NK-92 (cell line): ENCODE measurements around the gene MLANA.

Source experiments
- DNase-seq: peaks from one replicate; lab custom pipeline; 2025; ENCODE audit not compliant: unreplicated experiment; lab: John Stamatoyannopoulos, UW

The MLANA gene

DNA sequence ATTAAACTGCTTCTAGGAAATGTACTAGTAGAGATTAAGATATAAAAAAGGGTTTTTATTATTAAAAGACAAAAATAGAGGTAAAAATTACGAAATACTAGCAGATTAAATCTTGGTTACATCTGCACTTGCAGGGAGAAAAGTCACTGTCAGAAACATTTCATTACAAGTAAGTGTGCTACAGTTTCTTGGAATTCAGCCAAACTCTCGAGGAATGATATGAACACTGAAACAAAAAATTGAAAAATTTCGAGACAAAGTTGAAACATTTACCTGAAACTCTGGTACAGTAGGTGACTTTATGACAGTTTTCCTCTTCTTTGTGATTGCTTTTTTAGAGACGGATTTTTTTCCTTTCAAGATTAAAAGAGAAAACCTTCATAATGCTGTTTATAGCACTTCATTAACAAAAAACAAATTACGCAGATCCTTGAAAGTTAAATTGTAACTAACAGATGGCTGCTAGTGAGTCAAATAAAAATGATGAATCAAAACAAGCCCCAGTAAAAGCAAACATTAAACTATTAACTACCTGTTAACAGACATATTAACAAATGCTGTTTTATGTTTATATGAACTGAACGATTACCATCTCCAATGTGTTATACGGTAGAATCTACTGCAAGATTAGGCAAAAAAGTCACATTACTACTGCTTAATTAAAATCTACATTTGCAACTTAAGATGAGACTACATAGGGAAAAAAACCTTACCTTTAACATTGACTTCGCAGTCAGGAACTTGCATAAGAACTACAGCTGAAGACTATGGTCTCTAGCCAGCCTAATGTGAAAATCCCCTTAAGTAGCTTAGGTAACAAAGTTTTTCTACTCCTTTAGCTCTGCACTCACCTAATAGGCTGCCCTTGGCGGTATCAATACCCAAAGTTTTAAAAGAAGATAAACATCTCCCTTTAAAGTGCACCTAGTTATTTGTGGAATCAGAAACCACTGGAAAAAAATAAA is 63.3 kb downstream of the MLANA start:
- no peak for DNase-seq

DNA sequence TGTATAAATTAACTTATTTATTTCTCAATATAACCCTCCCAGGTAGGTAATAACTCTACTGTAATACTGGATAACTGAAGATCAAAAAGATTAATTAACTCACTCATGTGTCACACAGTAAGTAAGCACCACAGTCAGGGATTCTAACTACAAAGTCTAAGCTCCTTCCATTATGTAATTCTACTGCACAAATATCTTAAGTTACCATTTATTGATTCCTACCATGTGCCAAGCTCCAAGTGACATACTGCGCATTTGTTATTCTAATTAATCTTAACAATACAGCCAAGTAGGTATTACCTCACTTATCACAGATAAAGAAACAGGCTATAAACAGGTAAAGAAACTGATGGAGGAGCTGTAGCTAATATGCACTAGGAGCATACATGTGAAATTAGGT is 66.5 kb downstream of the MLANA start:
- DNase-seq, result no peak

DNA sequence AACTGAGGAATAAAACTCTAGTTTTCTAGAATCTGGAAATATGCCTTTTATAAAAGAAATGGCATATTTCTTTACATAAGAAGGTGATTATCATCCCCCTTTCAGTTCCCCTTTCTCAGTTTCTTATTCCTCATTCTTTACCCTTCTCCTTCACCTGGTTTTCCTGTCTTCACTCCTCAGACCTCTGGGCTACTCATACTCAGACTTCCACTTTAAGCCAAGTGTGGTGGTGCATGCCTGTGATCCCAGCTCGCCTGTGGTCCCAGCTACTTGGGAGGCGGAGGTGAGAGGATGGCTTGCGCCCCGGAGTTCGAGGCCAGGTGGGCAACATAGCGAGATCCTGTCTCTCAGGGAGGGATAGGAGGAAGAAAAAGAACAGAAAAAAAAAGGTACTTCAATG is 67.6 kb downstream of the MLANA start:
- no peak for DNase-seq
